Measurements from ENCODE around the gene SIRPA. TPM values are rescaled to one million over a fixed set of nuclear protein-coding genes. Genes with fewer than 3 reads are reported as not detected.
A peak's percentile ranks its signal among the peaks of the same experiment; 100 is the strongest.

The SIRPA gene
- polyA plus RNA-seq, 1 donor (not counting 4 experiments of a cell fraction or from before 2014, with no cell fraction given) = 23.7 TPM

- Histone ChIP-seq H3K4me3 (ENCODE audit: control insufficient read depth in 2 of 3, extremely low read depth in 1 of 3, insufficient read depth in 2 of 3, low read depth in 1 of 3, low read length in 3 of 3) (no peak overlapping the region), H4K20me1 (ENCODE audit: control insufficient read depth, extremely low read depth, insufficient read depth, low read length) (no peaks in the 10 kb centered on the region), H3K9ac (ENCODE audit: control insufficient read depth, extremely low read depth, insufficient read depth, low read length) (no peak overlapping the region), H2AFZ (ENCODE audit: control insufficient read depth, low read length) (no peak overlapping the region), H3K27ac (ENCODE audit: control insufficient read depth, insufficient read depth, low read length) (no peak overlapping the region), H3K79me2 (ENCODE audit: control insufficient read depth, insufficient read depth, low read length) (no peaks in the 10 kb centered on the region), H3K9me1 (ENCODE audit: control insufficient read depth, extremely low read depth, insufficient read depth, low read length) (no peaks in the 10 kb centered on the region), H3K27me3 (ENCODE audit: control insufficient read depth, extremely low read depth, insufficient read depth, low read length) (no peaks in the 10 kb centered on the region), H3K36me3 (ENCODE audit: control insufficient read depth in 2 of 2, extremely low read depth in 1 of 2, insufficient read depth in 2 of 2, low read length in 2 of 2) (no peaks in the 10 kb centered on the region), H3K4me2 (ENCODE audit: control insufficient read depth, extremely low read depth, insufficient read depth, low read depth, low read length) (no peak overlapping the region), H3K4me1 (ENCODE audit: control insufficient read depth, extremely low read depth, insufficient read depth, low read length) (peaks cover 8% of the 10 kb centered on the region), H3K9me3 (ENCODE audit: control insufficient read depth, low read depth, low read length) (no peaks in the 10 kb centered on the region)
- no peak for DNase-seq (ENCODE audit: low read depth, low spot score)
- no peak for TF ChIP-seq EZH2 (IDR thresholded peaks at IDR 0.05; ENCODE audit: low read length)
- FAIRE-seq = no peak
- dilution Hi-C loops (cut with MboI; ENCODE audit: extremely low pct_ligation_motif_present, low sequenced_read_pairs) = no loop called here
Observed at GRCh38 chr20:1880529-1881239, 14.5 kb upstream of the SIRPA start.

GRCh38 chr20:1881240-1881835 lies 13.9 kb upstream of the SIRPA start:
- no peaks in the 10 kb centered on the region for H4K20me1 ChIP-seq (ENCODE audit: control insufficient read depth, extremely low read depth, insufficient read depth, low read length)
- no peaks in the 10 kb centered on the region for H3K27me3 ChIP-seq (ENCODE audit: control insufficient read depth, extremely low read depth, insufficient read depth, low read length)
- no peaks in the 10 kb centered on the region for H3K36me3 ChIP-seq (ENCODE audit: control insufficient read depth in 2 of 2, extremely low read depth in 1 of 2, insufficient read depth in 2 of 2, low read length in 2 of 2)
- no peak overlapping the region for H3K27ac ChIP-seq (ENCODE audit: control insufficient read depth, insufficient read depth, low read length)
- DNase-seq (ENCODE audit: low read depth, low spot score) (no peak), FAIRE-seq (no peak)
- no peak overlapping the region for H3K9ac ChIP-seq (ENCODE audit: control insufficient read depth, extremely low read depth, insufficient read depth, low read length)
- no peaks in the 10 kb centered on the region for H3K9me3 ChIP-seq (ENCODE audit: control insufficient read depth, low read depth, low read length)
- H3K4me1 ChIP-seq (ENCODE audit: control insufficient read depth, extremely low read depth, insufficient read depth, low read length) = peaks cover 2% of the 10 kb centered on the region
- TF ChIP-seq CTCF (optimal IDR thresholded peaks at IDR 0.05 in 1 of 3, IDR thresholded peaks at IDR 0.05 in 1 of 3, conservative IDR thresholded peaks at IDR 0.05 in 1 of 3; ENCODE audit: extremely low read depth in 1 of 3, insufficient read depth in 2 of 3, low read length in 3 of 3) (peak in 2 of 3 experiments; percentile 13 to 18), EZH2 (IDR thresholded peaks at IDR 0.05; ENCODE audit: low read length) (no peak)
- H3K9me1 ChIP-seq (ENCODE audit: control insufficient read depth, extremely low read depth, insufficient read depth, low read length) = no peaks in the 10 kb centered on the region
- H3K4me2 ChIP-seq (ENCODE audit: control insufficient read depth, extremely low read depth, insufficient read depth, low read depth, low read length) = no peak overlapping the region
- dilution Hi-C loops (cut with MboI; ENCODE audit: extremely low pct_ligation_motif_present, low sequenced_read_pairs) = no loop called here
- no peak overlapping the region for H2AFZ ChIP-seq (ENCODE audit: control insufficient read depth, low read length)
- no peaks in the 10 kb centered on the region for H3K79me2 ChIP-seq (ENCODE audit: control insufficient read depth, insufficient read depth, low read length)
- H3K4me3 ChIP-seq (ENCODE audit: control insufficient read depth in 2 of 3, extremely low read depth in 1 of 3, insufficient read depth in 2 of 3, low read depth in 1 of 3, low read length in 3 of 3) = no peak overlapping the region
